Endothelial cell of umbilical vein (primary cell): ENCODE measurements around the gene MAP3K14. TPM values are rescaled to one million over a fixed set of nuclear protein-coding genes. Genes with fewer than 3 reads are reported as not detected.
A peak's percentile ranks its signal among the peaks of the same experiment; 100 is the strongest.

Experiments used
- BruUV-seq: library from RNA; stranded (reverse); fragments of 400-500 nt; replicated peaks from 2 replicates; lab custom pipeline; 2021; lab: Mats Ljungman, UMichigan
- CTCF ChIA-PET: fragments of 300-600, 350-600 bp; sonication (Branson Sonifier 250); formaldehyde crosslinking; loops from one replicate; lab custom pipeline; 2021; ENCODE audit warnings: antibody characterized with exemption, inconsistent platforms; lab: Charles Lee
- POLR2A ChIA-PET: fragments of 300-600, 350-600 bp; sonication (Branson Sonifier 250); formaldehyde crosslinking; loops from one replicate; lab custom pipeline; 2021; ENCODE audit warnings: antibody characterized with exemption, inconsistent platforms; lab: Charles Lee
- DNase-seq: peaks from one replicate; pipeline ENCODE4 v3.0.0-alpha.2; 2011; ENCODE audit warnings: low read depth, low spot score
- FAIRE-seq: peaks from 2 replicates; lab custom pipeline; 2011; peaks lifted over from hg19 to GRCh38; lab: Jason Lieb, UNC
- H2AFZ ChIP-seq: 2 replicates; pipeline ENCODE4 v1.6.0; 2012; ENCODE audit warnings: low read depth, low read length, control low read depth, inconsistent platforms
- H3K27ac ChIP-seq: 2 replicates; pipeline ENCODE4 v1.5.1; 2011; ENCODE audit warnings: low read depth, mild to moderate bottlenecking, control low read depth, low read length, moderate library complexity; ENCODE audit not compliant: insufficient read depth
- H3K27me3 ChIP-seq, 2 experiments: 2 replicates each; pipeline versions ENCODE4 v1.6.0 to v1.6.1; 2011; ENCODE audit warnings: low read length in 2 of 2, mixed read lengths in 1 of 2; ENCODE audit not compliant: control insufficient read depth in 2 of 2, insufficient read depth in 2 of 2
- H3K36me3 ChIP-seq, 2 experiments: 2 replicates in 1 of 2; 3 replicates in 1 of 2; pipeline ENCODE4 v1.5.1; 2011; ENCODE audit warnings: low read length in 2 of 2, mild to moderate bottlenecking in 1 of 2, moderate library complexity in 1 of 2; ENCODE audit not compliant: control insufficient read depth in 2 of 2, insufficient read depth in 2 of 2; ENCODE audit errors: extremely low read depth in 1 of 2
- H3K4me1 ChIP-seq: 3 replicates; pipeline ENCODE4 v1.5.1; 2011; ENCODE audit warnings: mild to moderate bottlenecking, low read length; ENCODE audit not compliant: control insufficient read depth, insufficient read depth; ENCODE audit errors: extremely low read depth
- H3K4me2 ChIP-seq: 2 replicates; pipeline ENCODE4 v1.6.1; 2011; ENCODE audit warnings: low read length, control low read depth, mixed read lengths; ENCODE audit not compliant: insufficient read depth
- H3K4me3 ChIP-seq, 3 experiments: fragments of 200-600 bp in 1 of 3; sonication (generic), shearing (Covaris generic) in 1 of 3; replicated peaks in 1 of 3; 2 replicates each; pipeline ENCODE4 v1.5.1; 2011 to 2016; ENCODE audit warnings: control low read depth in 3 of 3, low read length in 3 of 3, mild to moderate bottlenecking in 2 of 3, inconsistent platforms in 1 of 3, low read depth in 1 of 3, moderate library complexity in 1 of 3; ENCODE audit not compliant: insufficient read depth in 1 of 3
- H3K79me2 ChIP-seq: 2 replicates; pipeline ENCODE4 v1.6.0; 2012; ENCODE audit warnings: low read length, inconsistent platforms; ENCODE audit not compliant: control insufficient read depth, insufficient read depth
- H3K9ac ChIP-seq: replicated peaks from 2 replicates; pipeline ENCODE3; 2011; ENCODE audit warnings: low read length, control low read depth; ENCODE audit not compliant: insufficient read depth; ENCODE audit errors: extremely low read depth
- H3K9me1 ChIP-seq: replicated peaks from 3 replicates; pipeline ENCODE4 v1.6.0; 2011; ENCODE audit warnings: mild to moderate bottlenecking, low read length; ENCODE audit not compliant: control insufficient read depth, insufficient read depth; ENCODE audit errors: extremely low read depth
- H3K9me3 ChIP-seq: replicated peaks from 2 replicates; pipeline ENCODE4 v1.5.1; 2012; ENCODE audit warnings: low read length, inconsistent platforms; ENCODE audit not compliant: control insufficient read depth, insufficient read depth
- H4K20me1 ChIP-seq: replicated peaks from 2 replicates; pipeline ENCODE3; 2011; ENCODE audit warnings: mild to moderate bottlenecking, low read length; ENCODE audit not compliant: control insufficient read depth, insufficient read depth; ENCODE audit errors: extremely low read depth
- EZH2 ChIP-seq: IDR thresholded peaks from 2 replicates; pipeline ENCODE4 v1.6.1; 2012; ENCODE audit warnings: borderline replicate concordance, low read depth, mild to moderate bottlenecking, moderate library complexity, low read length, inconsistent platforms; ENCODE audit not compliant: severe bottlenecking
- FOS ChIP-seq: IDR thresholded peaks from 2 replicates; pipeline ENCODE4 v1.6.1; 2011; ENCODE audit warnings: mild to moderate bottlenecking, low read length, moderate library complexity, borderline replicate concordance; ENCODE audit not compliant: insufficient read depth
- GATA2 ChIP-seq: IDR thresholded peaks from 2 replicates; pipeline ENCODE4 v1.7.0; 2011; ENCODE audit warnings: low read depth, mild to moderate bottlenecking, moderate library complexity, mixed read lengths, low read length; ENCODE audit not compliant: insufficient read length, insufficient read depth
- JUN ChIP-seq: IDR thresholded peaks from 2 replicates; pipeline ENCODE4 v1.6.1; 2011; ENCODE audit warnings: borderline replicate concordance, low read depth; ENCODE audit not compliant: insufficient read length, insufficient read depth
- MYC ChIP-seq: IDR thresholded peaks from one replicate; pipeline ENCODE4 v1.6.1; 2011; ENCODE audit warnings: mild to moderate bottlenecking, low read depth, low read length
- POLR2A ChIP-seq: IDR thresholded peaks from 2 replicates; pipeline ENCODE4 v1.6.1; 2012; ENCODE audit warnings: low read depth, mild to moderate bottlenecking, control low read depth, low read length
- POLR2AphosphoS5 ChIP-seq: IDR thresholded peaks from 2 replicates; pipeline ENCODE4 v1.6.1; 2012; ENCODE audit warnings: low read depth, mild to moderate bottlenecking, control low read depth, low read length, moderate library complexity; ENCODE audit not compliant: insufficient read depth
- dilution Hi-C: fragments of 300-500 bp; cut with MboI; formaldehyde crosslinking; loops from one replicate; pipeline ENCODE4 v1.15.0; 2019; ENCODE audit warnings: low sequenced_read_pairs; ENCODE audit not compliant: extremely low pct_ligation_motif_present
- intact Hi-C: fragments of 100-400 bp; cut with micrococcal nuclease; formaldehyde crosslinking; loops from one replicate; pipeline ENCODE4 v1.10.0; 2022
- polyA plus RNA-seq, 4 experiments: library from polyadenylated mRNA; depleted of rRNA in 3 of 4; stranded (reverse) in 3 of 4; unstranded in 1 of 4; fragments of >200 nt; gene quantifications; 2 replicates each; pipeline versions ENCODE4 v1.2.1 to v1.2.3, GENCODE V29; 2011 to 2012; ENCODE audit warnings: missing spikeins in 1 of 4
- total RNA-seq: library from RNA; stranded (reverse); gene quantifications from 2 replicates; pipeline ENCODE4 v1.2.3, GENCODE V29; 2021
- TF ChIP-seq, protein P1 (sequence below), 2 donors: IDR thresholded peaks; 1 replicate in 1 of 2; 2 replicates in 1 of 2; pipeline ENCODE4 v1.5.1; 2011; ENCODE audit warnings: low read length in 2 of 2, mild to moderate bottlenecking in 2 of 2, moderate library complexity in 2 of 2, control low read depth in 1 of 2, inconsistent platforms in 1 of 2, low read depth in 1 of 2; ENCODE audit not compliant: insufficient read depth in 1 of 2; ENCODE audit errors: extremely low read depth in 1 of 2
- TF ChIP-seq, protein P2 (sequence below): IDR thresholded peaks from 2 replicates; pipeline ENCODE4 v1.6.1; 2011; ENCODE audit not compliant: insufficient read depth, insufficient read length

The MAP3K14 gene
- total and polyA plus RNA-seq, 2 donors (not counting 3 experiments of a cell fraction or from before 2014, with no cell fraction given) = 5.4 to 9.8 TPM

DNA sequence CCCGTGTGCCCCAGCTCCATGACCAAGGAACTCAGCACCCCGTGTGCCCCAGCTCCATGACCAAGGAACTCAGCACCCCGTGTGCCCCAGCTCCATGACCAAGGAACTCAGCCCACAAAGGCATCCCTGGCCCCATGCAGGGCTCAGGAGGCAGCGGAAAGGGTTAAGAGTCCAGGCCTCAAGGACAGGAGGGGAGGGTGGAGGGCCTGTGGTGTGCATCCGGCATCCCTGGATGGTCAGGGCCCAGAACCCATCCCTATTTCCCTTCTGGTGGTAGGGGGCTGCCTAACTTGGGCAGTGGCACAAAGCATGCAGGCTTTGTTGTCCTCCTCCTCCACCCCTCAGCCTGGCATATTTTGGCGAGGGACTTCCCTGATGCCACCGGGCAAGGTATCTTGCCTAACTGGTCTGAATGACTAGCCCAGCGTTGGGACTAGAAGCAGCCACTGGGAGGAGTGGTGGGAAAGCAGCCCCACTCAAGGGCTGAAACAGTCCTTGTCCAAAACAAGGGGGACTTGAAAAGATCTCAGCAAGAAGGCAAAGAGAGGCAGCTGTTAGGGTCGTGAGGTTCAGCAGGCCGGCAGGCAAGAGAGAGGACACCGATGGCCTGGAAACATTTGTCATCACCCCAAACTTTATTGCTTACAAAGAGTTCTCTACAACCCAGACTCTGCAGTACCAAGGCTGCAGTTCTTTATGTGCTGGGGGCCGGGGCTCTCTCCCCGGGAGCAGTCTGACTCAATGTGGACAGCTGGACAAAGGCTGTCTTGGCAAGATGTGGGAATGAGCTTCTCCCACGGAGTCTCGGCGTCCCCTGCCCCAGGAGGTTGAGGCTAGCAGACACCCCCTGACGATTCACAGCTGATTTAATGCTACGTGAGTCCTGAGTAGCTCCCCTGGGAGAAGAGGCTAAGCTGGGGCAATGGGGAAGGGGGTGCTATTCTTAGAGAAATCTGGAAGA is 54.0 kb downstream of the MAP3K14 start:
- Histone ChIP-seq H3K79me2 (no peaks in the 10 kb centered on the region), H3K9me1 (no peaks in the 10 kb centered on the region), H3K27ac (no peak overlapping the region), H3K9ac (no peak overlapping the region), H3K9me3 (no peaks in the 10 kb centered on the region), H3K4me2 (no peak overlapping the region), H3K27me3 (peaks cover 0 to 2% of the 10 kb centered on the region in 2 experiments), H3K4me1 (no peaks in the 10 kb centered on the region), H3K4me3 (peak overlapping the region in 1 of 3 experiments; percentile 61), H4K20me1 (no peaks in the 10 kb centered on the region), H2AFZ (no peak overlapping the region), H3K36me3 (peaks cover 1 to 30% of the 10 kb centered on the region in 2 experiments)
- TF ChIP-seq JUN (no peak), MYC (no peak), FOS (no peak), POLR2AphosphoS5 (no peak), POLR2A (no peak), GATA2 (no peak), EZH2 (no peak)
- TF ChIP-seq, protein P1, sequence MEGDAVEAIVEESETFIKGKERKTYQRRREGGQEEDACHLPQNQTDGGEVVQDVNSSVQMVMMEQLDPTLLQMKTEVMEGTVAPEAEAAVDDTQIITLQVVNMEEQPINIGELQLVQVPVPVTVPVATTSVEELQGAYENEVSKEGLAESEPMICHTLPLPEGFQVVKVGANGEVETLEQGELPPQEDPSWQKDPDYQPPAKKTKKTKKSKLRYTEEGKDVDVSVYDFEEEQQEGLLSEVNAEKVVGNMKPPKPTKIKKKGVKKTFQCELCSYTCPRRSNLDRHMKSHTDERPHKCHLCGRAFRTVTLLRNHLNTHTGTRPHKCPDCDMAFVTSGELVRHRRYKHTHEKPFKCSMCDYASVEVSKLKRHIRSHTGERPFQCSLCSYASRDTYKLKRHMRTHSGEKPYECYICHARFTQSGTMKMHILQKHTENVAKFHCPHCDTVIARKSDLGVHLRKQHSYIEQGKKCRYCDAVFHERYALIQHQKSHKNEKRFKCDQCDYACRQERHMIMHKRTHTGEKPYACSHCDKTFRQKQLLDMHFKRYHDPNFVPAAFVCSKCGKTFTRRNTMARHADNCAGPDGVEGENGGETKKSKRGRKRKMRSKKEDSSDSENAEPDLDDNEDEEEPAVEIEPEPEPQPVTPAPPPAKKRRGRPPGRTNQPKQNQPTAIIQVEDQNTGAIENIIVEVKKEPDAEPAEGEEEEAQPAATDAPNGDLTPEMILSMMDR (IDR thresholded peaks at IDR 0.05; ENCODE audit: extremely low read depth in 1 of 2, insufficient read depth in 1 of 2, low read depth in 1 of 2, low read length in 2 of 2) = no peak
- TF ChIP-seq, protein P2, sequence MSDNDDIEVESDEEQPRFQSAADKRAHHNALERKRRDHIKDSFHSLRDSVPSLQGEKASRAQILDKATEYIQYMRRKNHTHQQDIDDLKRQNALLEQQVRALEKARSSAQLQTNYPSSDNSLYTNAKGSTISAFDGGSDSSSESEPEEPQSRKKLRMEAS = no peak
- no TSS peak for BruUV-seq
- dilution Hi-C loops (no loop called here), intact Hi-C loops (no loop called here)
- ChIA-PET CTCF (interaction anchor here (0.7 to 1.6 kb wide), 5 partner anchors 14 to 127 kb away, joined by 3 to 4 read pairs (median 4); partner anchors contain the start of gene ACBD4), POLR2A (no interaction called here)
- FAIRE-seq (peak; percentile 26), DNase-seq (no peak)
